Prostate gland (tissue), 2 donors: ENCODE data around the gene ANXA4.

Experiments
- POLR2A ChIP-seq: fragments of 450-650 bp; IDR thresholded peaks from one replicate; pipeline ENCODE4 v1.6.1; 2016; ENCODE audit warnings: antibody characterized with exemption, mild to moderate bottlenecking
- POLR2AphosphoS5 ChIP-seq: sonication (generic); formaldehyde crosslinking; IDR thresholded peaks from one replicate; pipeline ENCODE4 v1.6.1; 2017; ENCODE audit warnings: antibody characterized with exemption
- TF ChIP-seq, protein P1 (sequence below), 4 experiments: fragments of 200-600 bp in 2 of 4; fragments of 450-650 bp in 2 of 4; sonication (generic) in 2 of 4; IDR thresholded peaks; 1 replicate in 3 of 4; 2 replicates in 1 of 4; pipeline ENCODE4 v1.5.1; 2016 to 2019; ENCODE audit warnings: antibody characterized with exemption in 4 of 4, mild to moderate bottlenecking in 2 of 4, moderate library complexity in 2 of 4

DNA sequence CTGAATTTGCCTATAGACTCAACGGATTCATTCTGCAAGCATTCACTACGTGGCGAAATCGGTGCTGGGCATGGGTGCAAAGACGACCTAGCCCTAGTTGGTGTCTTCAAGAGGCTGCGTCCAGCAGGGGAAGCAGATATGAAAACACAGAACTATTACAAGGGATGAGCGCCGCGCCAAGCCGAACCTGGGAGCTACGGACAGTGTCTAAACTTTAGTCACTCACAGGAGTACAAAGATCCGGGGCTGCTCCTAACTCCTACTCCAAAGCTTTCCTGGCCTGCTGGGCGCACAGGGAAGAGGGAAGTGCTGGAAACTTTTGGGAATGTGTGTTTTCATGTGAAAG, 732 bp upstream of the ANXA4 start:
- TF ChIP-seq, protein P1, sequence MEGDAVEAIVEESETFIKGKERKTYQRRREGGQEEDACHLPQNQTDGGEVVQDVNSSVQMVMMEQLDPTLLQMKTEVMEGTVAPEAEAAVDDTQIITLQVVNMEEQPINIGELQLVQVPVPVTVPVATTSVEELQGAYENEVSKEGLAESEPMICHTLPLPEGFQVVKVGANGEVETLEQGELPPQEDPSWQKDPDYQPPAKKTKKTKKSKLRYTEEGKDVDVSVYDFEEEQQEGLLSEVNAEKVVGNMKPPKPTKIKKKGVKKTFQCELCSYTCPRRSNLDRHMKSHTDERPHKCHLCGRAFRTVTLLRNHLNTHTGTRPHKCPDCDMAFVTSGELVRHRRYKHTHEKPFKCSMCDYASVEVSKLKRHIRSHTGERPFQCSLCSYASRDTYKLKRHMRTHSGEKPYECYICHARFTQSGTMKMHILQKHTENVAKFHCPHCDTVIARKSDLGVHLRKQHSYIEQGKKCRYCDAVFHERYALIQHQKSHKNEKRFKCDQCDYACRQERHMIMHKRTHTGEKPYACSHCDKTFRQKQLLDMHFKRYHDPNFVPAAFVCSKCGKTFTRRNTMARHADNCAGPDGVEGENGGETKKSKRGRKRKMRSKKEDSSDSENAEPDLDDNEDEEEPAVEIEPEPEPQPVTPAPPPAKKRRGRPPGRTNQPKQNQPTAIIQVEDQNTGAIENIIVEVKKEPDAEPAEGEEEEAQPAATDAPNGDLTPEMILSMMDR (IDR thresholded peaks at IDR 0.05): peak in 1 of 4 experiments; percentile 36
- TF ChIP-seq POLR2A: no peak
- TF ChIP-seq POLR2AphosphoS5: no peak
